AG10803 (cell line): Measurements from ENCODE around the gene SLC8B1.

ENCODE experiments used
- DNase-seq: peaks from one replicate; pipeline ENCODE4 v3.0.0; 2010; ENCODE audit warnings: low read depth
- H3K4me3 ChIP-seq: 2 replicates; pipeline ENCODE4 v1.5.1; 2011; ENCODE audit warnings: mild to moderate bottlenecking, low read length, control low read depth
- CTCF ChIP-seq: conservative IDR thresholded peaks from 2 replicates; pipeline ENCODE4 v1.5.1; 2011; ENCODE audit warnings: mild to moderate bottlenecking, low read length, control low read depth, inconsistent platforms

Gene SLC8B1

GRCh38 chr12:113310489-113310888 is 24.4 kb downstream of the SLC8B1 start:
- H3K4me3 ChIP-seq: no peak overlapping the region
- DNase-seq: no peak
- TF ChIP-seq CTCF: peak; percentile 17; the same call in 1 of the 2 replicates

- DNase-seq: no peak
- H3K4me3 ChIP-seq: no peak overlapping the region
- TF ChIP-seq CTCF: no peak
Observed at GRCh38 chr12:113306382-113306781, 28.5 kb downstream of the SLC8B1 start.

GRCh38 chr12:113305281-113305856 is 29.5 kb downstream of the SLC8B1 start:
- no peak for DNase-seq
- H3K4me3 ChIP-seq: no peak overlapping the region
- no peak for TF ChIP-seq CTCF

- TF ChIP-seq CTCF: no peak
- no peak overlapping the region for H3K4me3 ChIP-seq
- DNase-seq: no peak
Observed at GRCh38 chr12:113302886-113303640, 31.8 kb downstream of the SLC8B1 start.

- no peak for TF ChIP-seq CTCF
- no peak overlapping the region for H3K4me3 ChIP-seq
- DNase-seq: no peak
Observed at GRCh38 chr12:113302466-113302865, 32.4 kb downstream of the SLC8B1 start.

- no peak for DNase-seq
- TF ChIP-seq CTCF: no peak
- H3K4me3 ChIP-seq: no peak overlapping the region
Observed at GRCh38 chr12:113301811-113302210, 33.1 kb downstream of the SLC8B1 start.
